Retina (tissue), 1 donor: ENCODE measurements around the gene CACNA1A.

Source experiments
- DNase-seq: peaks from one replicate; pipeline ENCODE4 v3.0.0-alpha.2; 2016

CACNA1A gene

DNA sequence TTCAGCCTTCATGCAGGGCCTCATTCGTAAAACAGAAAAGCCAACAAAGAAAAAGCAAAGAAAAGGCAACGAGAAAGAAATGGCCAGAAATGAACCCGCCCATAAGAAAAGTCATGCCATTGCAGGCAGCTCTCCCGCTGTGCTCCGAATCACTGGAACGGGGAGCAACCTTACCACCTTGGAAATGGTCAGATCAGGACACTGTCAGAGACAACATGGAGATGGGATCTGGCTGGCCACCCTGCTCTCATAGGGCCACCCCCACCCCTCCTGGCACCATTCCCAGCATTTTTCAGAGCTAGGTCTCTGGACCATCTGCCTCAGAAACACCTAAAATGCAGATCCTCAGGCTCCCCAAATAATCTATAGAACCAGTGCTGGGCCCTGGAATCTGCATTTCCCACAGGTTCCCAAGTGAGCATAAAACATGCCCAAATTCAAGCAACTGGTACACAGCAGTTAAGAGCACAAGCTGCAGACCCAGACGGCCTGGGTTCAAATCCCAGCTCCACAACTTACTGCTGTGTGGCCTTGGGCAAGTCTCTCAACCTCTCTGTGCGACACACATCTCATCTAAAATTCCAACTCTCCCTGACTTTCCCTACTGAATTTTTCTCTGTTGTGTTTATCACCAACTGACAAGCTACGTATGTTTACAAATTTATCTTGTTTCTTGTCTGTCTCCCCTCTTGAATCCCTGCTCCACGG lies 204.5 kb downstream of the CACNA1A start:
- no peak for DNase-seq

- no peak for DNase-seq
Measured at GRCh38 chr19:13300421-13301030, 205.8 kb downstream of the CACNA1A start.

DNA sequence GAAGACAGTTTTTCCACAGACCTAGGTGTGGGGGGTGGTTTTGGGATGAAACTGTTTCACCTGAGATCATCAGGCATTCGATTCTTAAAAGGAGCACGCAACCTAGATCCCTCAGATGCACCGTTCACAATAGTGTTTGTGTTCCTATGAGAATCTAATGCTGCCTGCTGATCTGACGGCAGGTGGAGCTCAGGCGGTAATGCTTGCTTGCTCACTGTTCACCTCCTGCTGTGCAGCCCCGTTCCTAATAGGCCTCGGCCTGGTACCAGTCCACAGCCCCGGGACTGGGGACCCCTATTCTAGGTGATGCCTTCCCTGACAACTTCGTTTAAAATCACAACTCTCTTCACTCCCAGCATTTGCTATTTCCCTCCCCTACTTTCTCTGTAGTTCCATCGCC lies 206.4 kb downstream of the CACNA1A start:
- no peak for DNase-seq

- no peak for DNase-seq
Measured at GRCh38 chr19:13298565-13299481, 207.5 kb downstream of the CACNA1A start.

GRCh38 chr19:13297023-13297422 lies 209.3 kb downstream of the CACNA1A start:
- no peak for DNase-seq

GRCh38 chr19:13294812-13295567 lies 211.3 kb downstream of the CACNA1A start:
- DNase-seq, result no peak

DNA sequence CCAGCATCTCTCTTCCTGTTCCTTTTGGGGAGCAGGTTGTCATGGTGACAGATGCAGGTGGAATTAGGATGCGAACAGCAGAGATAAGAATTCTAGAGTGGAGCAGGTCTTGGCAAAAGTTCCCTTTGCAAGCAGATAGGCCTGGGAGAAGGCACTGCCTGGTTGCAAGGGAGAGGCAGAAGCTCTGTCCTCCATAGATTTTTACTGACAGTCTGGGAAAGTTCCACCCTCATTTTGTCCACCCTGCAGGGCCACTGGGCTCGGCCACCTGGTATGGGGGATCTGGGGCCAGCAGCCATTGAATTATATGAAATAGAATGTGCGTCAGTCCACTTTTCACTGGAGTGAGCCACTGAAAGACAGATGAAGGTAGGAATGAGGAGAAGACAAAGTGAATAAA lies 214.4 kb downstream of the CACNA1A start:
- no peak for DNase-seq

- DNase-seq, result no peak
Measured at GRCh38 chr19:13290741-13291140, 215.5 kb downstream of the CACNA1A start.

DNA sequence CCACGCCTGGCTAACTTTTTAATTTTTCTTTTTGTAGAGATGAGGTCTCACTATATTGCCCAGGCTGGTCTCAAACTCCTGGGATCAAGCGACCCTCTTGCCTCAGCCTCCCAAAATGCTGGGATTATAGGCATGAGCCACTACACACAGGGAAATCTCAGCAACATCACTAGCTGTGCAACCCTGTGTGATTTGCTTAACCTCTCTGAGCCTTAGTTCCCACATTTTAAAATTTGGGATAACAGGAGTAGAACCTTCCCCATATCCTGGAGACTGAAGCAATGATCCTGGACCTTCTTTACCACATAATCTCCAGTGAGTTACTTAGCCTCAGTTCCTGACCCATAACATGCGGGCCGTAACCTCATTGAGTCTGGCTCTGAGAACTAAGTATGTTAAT lies 217.0 kb downstream of the CACNA1A start:
- DNase-seq, result no peak

DNA sequence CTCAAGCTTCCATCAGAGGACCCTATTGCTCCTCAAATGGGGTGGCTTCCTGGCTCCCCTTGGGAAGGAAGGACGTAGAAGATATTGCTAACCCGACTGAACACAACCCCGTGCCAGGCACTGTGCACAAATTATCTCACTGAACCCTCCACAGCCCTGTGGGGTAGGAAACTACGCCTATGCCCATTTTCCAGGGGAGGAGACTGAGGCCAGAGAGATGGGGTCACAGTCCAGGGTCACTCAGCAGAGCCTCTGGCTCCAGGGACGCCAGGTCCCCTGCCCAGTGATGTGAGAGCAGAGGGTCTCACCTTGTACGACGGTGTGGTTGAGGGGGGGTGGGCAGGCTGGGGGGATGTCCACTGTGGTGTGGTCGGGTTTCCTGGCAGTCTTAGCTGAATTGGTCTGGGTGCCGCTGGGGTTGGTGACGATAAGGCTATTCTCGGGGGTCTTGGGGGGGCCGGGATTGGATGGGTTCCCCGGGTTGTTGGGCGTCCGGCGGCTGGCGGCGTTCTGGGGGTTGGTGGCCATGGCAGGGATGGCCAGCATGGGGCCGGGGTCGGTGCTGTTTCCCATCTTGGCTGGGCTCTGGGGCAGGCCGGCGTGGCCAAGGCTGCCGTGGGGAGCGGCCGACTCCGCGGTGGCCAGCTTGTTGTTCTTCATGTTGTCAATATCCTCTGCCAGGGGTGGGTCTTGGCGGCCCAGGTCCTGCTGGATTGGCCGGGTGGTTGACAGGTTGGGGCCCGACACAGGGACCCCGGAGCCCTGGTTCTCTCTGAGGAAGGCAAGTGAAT lies 219.9 kb downstream of the CACNA1A start:
- DNase-seq, result no peak

DNA sequence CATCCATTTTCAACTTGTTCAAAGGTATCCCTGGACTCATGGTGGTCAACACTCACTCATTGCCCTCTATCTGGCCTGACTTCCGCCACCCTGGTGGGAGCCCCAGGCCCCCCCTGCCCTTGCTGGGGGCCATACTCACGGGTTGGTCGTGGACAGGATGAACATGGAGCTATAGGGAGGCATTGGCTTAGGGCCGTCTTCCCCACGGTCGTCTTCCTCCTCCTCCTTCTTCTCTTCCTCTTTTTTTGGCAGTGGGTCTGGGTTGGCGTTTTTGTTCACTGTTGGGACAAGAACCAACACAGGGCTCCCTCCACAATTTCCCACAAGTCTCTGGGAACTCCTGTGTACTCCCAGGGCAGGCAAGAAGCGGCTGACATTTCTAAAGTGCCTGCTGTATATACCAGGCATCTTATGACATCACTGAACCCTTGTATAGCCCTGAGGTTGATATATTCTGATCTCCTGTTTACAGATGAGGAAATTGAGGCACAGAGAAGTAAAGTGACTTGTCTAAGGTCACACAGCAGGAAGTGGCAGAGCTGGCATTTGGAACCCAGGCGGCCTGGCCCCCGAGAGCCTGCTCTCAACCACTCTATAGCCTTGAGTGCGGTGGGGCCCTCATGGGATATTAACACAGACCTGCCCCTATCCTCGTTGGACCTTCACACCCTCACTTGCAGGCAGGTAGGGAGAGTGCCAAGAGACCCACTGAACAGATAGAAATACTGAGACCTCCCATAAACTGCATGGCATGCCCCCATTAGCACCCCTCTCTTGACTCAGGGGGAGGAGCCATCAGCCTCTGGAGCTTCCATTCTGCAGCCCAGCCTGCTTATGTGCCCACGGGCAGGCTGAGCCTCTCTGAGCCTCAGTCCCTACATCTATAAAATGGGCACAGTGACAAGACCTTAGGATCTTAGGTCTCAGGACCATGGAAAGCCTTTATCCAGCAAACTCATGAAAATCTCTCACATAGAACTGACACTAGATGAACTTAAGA lies 221.1 kb downstream of the CACNA1A start:
- no peak for DNase-seq

- DNase-seq, result no peak
Measured at GRCh38 chr19:13283871-13284270, 222.4 kb downstream of the CACNA1A start.

- no peak for DNase-seq
Measured at GRCh38 chr19:13282486-13283065, 223.7 kb downstream of the CACNA1A start.

- DNase-seq, result peak; percentile 32
Measured at GRCh38 chr19:13281567-13282291, 224.6 kb downstream of the CACNA1A start.

DNA sequence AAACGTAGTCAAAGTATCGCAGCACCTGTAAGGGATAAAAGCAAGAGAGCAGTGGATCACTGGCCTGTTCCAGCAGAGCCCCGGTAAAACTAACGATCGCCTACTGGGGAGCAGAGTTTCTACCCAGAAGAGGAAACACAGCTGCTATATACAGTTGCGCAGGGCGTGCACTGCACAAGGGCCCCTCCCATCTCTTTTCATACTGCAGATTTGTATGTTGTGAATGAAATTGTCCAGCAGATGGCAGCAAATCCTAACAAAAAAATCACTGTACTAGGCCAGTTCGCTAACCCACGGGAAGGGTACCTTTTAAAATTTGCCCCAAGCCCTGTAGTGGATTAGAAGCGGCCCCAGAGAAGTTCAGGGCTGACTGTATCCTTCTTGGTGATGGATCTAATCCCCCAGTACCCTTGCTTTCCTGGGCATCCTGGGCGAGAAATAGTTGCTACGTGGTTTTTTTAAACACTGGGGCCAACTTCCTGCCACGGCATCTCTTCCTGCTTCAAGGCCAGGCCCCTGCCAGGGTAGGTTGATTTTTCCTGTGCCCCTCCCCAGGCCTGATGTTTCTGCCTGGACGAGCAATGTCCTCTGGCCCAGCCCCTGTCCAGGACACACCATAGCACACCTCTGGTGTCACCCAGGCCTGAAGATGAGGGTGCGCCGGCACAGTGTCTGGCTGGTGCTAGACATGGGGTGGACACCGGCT lies 229.0 kb downstream of the CACNA1A start:
- peak; percentile 77 for DNase-seq

- DNase-seq, result no peak
Measured at GRCh38 chr19:13275016-13275722, 231.1 kb downstream of the CACNA1A start.

- DNase-seq, result no peak
Measured at GRCh38 chr19:13270514-13271105, 235.7 kb downstream of the CACNA1A start.

- DNase-seq, result no peak
Measured at GRCh38 chr19:13269348-13269747, 236.9 kb downstream of the CACNA1A start.
